ENCODE results near the gene TGFBR3. TPM values are rescaled to one million over a fixed set of nuclear protein-coding genes. Genes with fewer than 3 reads are reported as not detected.

The TGFBR3 gene
- total and polyA plus RNA-seq, 7 donors: 1.2 to 170 (median 92.2) TPM

GRCh38 chr1:91894036-91894761 is 8.2 kb upstream of the TGFBR3 start:
- H3K4me3 ChIP-seq: no peak overlapping the region
- H3K4me1 ChIP-seq: no peaks in the 10 kb centered on the region
- H3K36me3 ChIP-seq: no peaks in the 10 kb centered on the region
- DNase-seq: no peak
- intact Hi-C loops (cut with DNase I): no loop called here
- WGBS, 2 donors: 94 to 98% methylated on average over 5 of the region's 5 CpGs
- no peaks in the 10 kb centered on the region for H3K27me3 ChIP-seq
- H3K27ac ChIP-seq: peak overlapping the region in 1 of 4 donors; percentile 21
- H3K9me3 ChIP-seq: no peaks in the 10 kb centered on the region
- TF ChIP-seq POLR2AphosphoS5 (IDR thresholded peaks at IDR 0.05): no peak
- TF ChIP-seq POLR2A (IDR thresholded peaks at IDR 0.05): no peak
- TF ChIP-seq CTCF (IDR thresholded peaks at IDR 0.05): no peak
- no peak for TF ChIP-seq EP300 (IDR thresholded peaks at IDR 0.05)

GRCh38 chr1:91891969-91892368 is 6.0 kb upstream of the TGFBR3 start:
- no peaks in the 10 kb centered on the region for H3K27me3 ChIP-seq
- no peaks in the 10 kb centered on the region for H3K4me1 ChIP-seq
- WGBS, 2 donors: 39 to 80% methylated on average over 1 of the region's 1 CpG
- H3K27ac ChIP-seq: peak overlapping the region in 2 of 4 donors; percentile 33 to 47
- H3K36me3 ChIP-seq: no peaks in the 10 kb centered on the region
- no peak for TF ChIP-seq POLR2A (IDR thresholded peaks at IDR 0.05)
- TF ChIP-seq EP300 (IDR thresholded peaks at IDR 0.05): no peak
- TF ChIP-seq CTCF (IDR thresholded peaks at IDR 0.05): no peak
- no peak for TF ChIP-seq POLR2AphosphoS5 (IDR thresholded peaks at IDR 0.05)
- no peak overlapping the region for H3K4me3 ChIP-seq
- DNase-seq: no peak
- H3K9me3 ChIP-seq: no peaks in the 10 kb centered on the region
- intact Hi-C loops (cut with DNase I): no loop called here

GRCh38 chr1:91891454-91891853 is 5.5 kb upstream of the TGFBR3 start:
- intact Hi-C loops (cut with DNase I): no loop called here
- Histone ChIP-seq H3K4me3 (no peak overlapping the region), H3K36me3 (no peaks in the 10 kb centered on the region), H3K9me3 (no peaks in the 10 kb centered on the region), H3K4me1 (peaks cover 0 to 5% (median 2%) of the 10 kb centered on the region in 4 donors), H3K27me3 (no peaks in the 10 kb centered on the region), H3K27ac (peak overlapping the region; percentile 25 to 63 (median 48))
- DNase-seq: no peak
- WGBS, 2 donors: 36 to 62% methylated on average over 3 of the region's 3 CpGs
- TF ChIP-seq CTCF (IDR thresholded peaks at IDR 0.05) (no peak), POLR2A (IDR thresholded peaks at IDR 0.05) (no peak), POLR2AphosphoS5 (IDR thresholded peaks at IDR 0.05) (peak; percentile 24 to 52 (median 42)), EP300 (IDR thresholded peaks at IDR 0.05) (no peak)

- 69 to 88% methylated on average over 5 of the region's 5 CpGs for WGBS, 2 donors
- H3K9me3 ChIP-seq: no peaks in the 10 kb centered on the region
- no peak for DNase-seq
- H3K4me1 ChIP-seq: peaks cover 0 to 6% (median 3%) of the 10 kb centered on the region in 4 donors
- TF ChIP-seq POLR2A (IDR thresholded peaks at IDR 0.05): no peak
- TF ChIP-seq CTCF (IDR thresholded peaks at IDR 0.05): no peak
- no peak for TF ChIP-seq EP300 (IDR thresholded peaks at IDR 0.05)
- TF ChIP-seq POLR2AphosphoS5 (IDR thresholded peaks at IDR 0.05): no peak
- no peaks in the 10 kb centered on the region for H3K27me3 ChIP-seq
- H3K27ac ChIP-seq: peak overlapping the region in 1 of 4 donors; percentile 63
- no peaks in the 10 kb centered on the region for H3K36me3 ChIP-seq
- H3K4me3 ChIP-seq: no peak overlapping the region
- intact Hi-C loops (cut with DNase I): loop anchor here (5.0 kb wide), 2 partner anchors 37 to 163 kb away; no protein-coding TSS in a partner anchor
Measured at GRCh38 chr1:91889717-91890459, 3.9 kb upstream of the TGFBR3 start.
